Activated T-cell treated with anti-CD3 and anti-CD28 coated beads for 1 hour (primary cell): ENCODE measurements around the gene ELF5.

Source experiments
- DNase-seq: peaks from one replicate; pipeline ENCODE4 v3.0.0-alpha.2; 2020; ENCODE audit warnings: low read depth

Gene ELF5

GRCh38 chr11:34513682-34514449 lies at the start of gene ELF5:
TSS of gene ELF5 (minus strand) at chr11:34513794. CDS start at chr11:34505749, 8,045 bp downstream.
- no peak for DNase-seq

- no peak for DNase-seq
Observed at GRCh38 chr11:34562976-34563375, 49.4 kb upstream of the ELF5 start.

- DNase-seq = no peak
Observed at GRCh38 chr11:34560511-34560910, 46.9 kb upstream of the ELF5 start.

- DNase-seq = no peak
Observed at GRCh38 chr11:34558673-34559072, 45.1 kb upstream of the ELF5 start.

- DNase-seq = no peak
Observed at GRCh38 chr11:34558211-34558610, 44.6 kb upstream of the ELF5 start.

- DNase-seq = no peak
Observed at GRCh38 chr11:34552270-34552669, 38.7 kb upstream of the ELF5 start.

- DNase-seq = no peak
Observed at GRCh38 chr11:34549271-34549670, 35.7 kb upstream of the ELF5 start.

- DNase-seq = no peak
Observed at GRCh38 chr11:34548278-34548677, 34.7 kb upstream of the ELF5 start.

GRCh38 chr11:34546511-34547209 lies 33.1 kb upstream of the ELF5 start:
- DNase-seq = no peak

DNA sequence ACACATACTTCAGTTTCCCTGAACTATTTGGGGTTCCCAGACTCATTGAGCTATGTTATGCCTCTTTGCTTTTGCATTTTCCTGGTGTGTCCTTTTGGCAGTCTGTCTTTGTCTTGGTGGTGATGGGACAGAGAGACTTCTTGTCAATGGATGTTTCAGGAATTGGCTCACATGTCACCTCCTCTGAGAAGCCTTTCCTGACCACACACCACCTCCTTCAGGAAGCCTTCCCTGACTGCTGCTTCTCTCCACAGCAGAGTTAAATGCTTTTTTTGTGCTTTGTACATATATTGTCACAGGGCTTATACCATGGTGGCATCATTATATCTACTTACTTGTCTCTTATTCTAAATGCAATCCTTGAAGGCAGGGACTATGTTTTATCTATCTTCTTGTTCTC lies 28.5 kb upstream of the ELF5 start:
- no peak for DNase-seq

GRCh38 chr11:34540870-34541269 lies 27.3 kb upstream of the ELF5 start:
- no peak for DNase-seq

- DNase-seq = no peak
Observed at GRCh38 chr11:34537636-34538035, 24.0 kb upstream of the ELF5 start.

DNA sequence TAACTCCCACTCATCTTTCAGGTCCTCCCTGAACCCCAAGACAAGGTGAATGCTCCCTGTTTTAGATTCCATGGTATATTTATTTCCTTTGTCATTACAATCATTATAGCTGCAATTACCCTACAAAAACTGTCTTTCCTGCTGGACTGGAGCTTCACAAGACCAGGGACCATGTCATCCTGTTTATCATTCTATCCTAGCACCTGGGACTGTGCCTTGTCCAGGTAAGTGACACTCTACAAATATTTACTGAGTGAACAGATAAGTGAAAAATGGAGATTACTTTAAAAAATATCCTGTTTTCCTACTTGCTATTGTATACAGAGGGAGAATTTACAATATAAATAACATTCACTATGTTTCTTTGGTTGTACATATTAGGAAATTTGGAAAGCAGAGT lies 22.5 kb upstream of the ELF5 start:
- DNase-seq = no peak

GRCh38 chr11:34534826-34535225 lies 21.2 kb upstream of the ELF5 start:
- DNase-seq = no peak

GRCh38 chr11:34531663-34532062 lies 18.1 kb upstream of the ELF5 start:
- no peak for DNase-seq

GRCh38 chr11:34530545-34531234 lies 17.1 kb upstream of the ELF5 start:
- no peak for DNase-seq

DNA sequence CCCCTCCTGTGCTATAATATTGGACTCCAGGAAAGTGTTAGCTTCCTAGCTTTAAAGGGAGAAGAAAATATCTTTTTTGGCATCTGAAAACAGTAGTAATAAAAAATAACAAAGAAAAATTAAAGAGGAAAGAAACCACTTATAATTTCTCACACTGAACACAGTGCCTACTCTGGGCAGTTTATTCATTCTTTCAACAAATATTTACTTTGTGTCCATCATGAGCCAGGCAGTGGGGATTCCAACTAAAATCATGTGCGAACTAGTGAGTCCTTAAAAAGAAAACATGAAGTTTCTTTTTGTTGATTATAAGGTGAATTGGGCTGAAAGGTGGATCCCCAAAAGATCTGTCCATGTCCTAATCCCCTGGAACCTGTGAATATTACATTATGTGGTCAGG lies 16.0 kb upstream of the ELF5 start:
- DNase-seq = no peak

DNA sequence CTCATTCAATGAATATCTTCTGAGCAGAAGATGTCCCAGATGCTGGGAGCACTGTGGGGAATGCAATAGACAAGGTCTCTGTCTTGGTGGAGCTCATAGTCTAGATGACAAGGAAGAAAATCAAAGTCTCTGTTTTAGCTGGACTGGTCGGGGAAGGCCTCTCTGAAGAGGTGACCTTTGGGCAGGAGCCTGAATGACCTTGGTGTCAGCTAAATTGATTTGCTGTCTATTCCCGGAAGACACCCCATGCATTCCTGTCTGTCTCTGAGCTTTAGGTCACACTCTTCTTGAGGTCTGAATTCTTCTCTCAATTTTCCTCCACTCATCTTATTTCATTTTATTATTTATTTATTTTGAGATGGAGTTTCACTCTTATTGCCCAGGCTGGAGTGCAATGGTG lies 14.5 kb upstream of the ELF5 start:
- no peak for DNase-seq

GRCh38 chr11:34525888-34526657 lies 12.5 kb upstream of the ELF5 start:
- no peak for DNase-seq

DNA sequence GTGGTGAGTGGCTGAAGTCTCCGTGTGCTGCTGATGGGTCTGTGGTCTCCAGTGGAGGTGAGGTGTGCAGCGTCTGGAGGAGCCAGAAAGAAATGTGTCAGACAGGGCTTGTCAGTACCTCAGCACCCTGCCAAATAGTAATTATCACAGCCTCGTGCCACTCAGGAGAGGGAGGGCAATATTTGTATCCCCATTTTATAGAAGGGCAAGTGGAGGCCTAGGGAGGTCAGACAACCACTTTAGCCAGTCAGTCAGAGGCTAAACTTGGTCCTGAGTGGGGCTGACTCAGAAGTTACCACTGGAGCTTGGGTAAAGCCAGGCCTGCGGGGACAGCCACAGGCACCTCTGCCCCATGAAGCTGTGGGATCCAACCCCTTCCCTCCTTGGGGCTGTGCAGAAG lies 11.5 kb upstream of the ELF5 start:
- no peak for DNase-seq

DNA sequence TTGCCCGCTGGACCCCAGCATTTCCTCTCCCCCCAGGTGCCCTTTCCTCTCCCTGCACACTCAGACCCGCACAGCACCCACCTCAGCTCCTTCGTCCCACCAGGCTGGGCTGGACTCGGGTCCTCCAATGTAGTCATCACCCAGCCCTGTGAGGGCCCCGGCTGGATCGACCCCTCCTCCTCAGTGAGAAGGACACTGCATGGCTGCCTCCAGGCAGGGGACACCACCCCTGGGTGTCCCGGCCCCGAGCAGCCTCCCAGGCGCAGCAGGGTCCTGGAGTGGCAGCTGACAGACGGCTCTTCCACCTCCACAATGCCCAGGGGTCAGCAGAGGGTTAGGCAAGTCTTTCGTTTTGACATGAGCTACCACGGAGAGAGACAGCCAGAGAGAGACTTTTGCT lies 11.1 kb upstream of the ELF5 start:
- no peak for DNase-seq

DNA sequence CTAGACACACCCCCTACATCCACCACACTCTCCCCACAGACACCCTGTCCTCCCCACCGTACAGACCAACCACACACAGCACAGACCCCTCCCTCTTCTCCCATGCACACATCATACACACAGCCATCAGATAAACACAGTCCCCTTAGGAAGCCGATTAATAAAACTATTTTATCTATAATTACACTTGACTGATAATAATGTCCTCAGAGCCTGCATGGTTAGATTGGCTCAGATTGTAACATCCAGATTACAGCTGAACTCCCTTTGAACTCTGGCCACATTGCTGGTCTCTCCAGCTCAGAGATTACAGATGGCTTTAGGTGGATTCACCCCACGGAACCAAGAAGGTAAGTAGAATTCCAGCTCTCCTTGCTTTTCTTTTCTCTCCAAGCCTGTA lies 9.5 kb upstream of the ELF5 start:
- DNase-seq = no peak
